ENCODE results near the gene SLC6A3.

GRCh38 chr5:1343931-1344901 is 101.0 kb downstream of the SLC6A3 start:
- TF ChIP-seq CTCF (CRISPR knock-in tag; IDR thresholded peaks at IDR 0.05) (no peak), SIN3A (IDR thresholded peaks at IDR 0.05; ENCODE audit: borderline replicate concordance, low read depth, low read length) (no peak; the same call in 1 of the 2 replicates), TBX3 (IDR thresholded peaks at IDR 0.05; ENCODE audit: borderline replicate concordance) (no peak), SIN3B (IDR thresholded peaks at IDR 0.05; ENCODE audit: low read length) (no peak), ZNF83 (CRISPR knock-in tag; IDR thresholded peaks at IDR 0.05; ENCODE audit: borderline replicate concordance) (no peak)
- TF ChIP-seq, protein P1, sequence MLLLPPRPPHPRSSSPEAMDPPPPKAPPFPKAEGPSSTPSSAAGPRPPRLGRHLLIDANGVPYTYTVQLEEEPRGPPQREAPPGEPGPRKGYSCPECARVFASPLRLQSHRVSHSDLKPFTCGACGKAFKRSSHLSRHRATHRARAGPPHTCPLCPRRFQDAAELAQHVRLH (CRISPR knock-in tag; IDR thresholded peaks at IDR 0.05; ENCODE audit: borderline replicate concordance, low read depth): no peak
